ENCODE results near the gene ANKRD37.

GRCh38 chr4:185392156-185392555 is 4.5 kb upstream of the ANKRD37 start:
- TF ChIP-seq CTCF (IDR thresholded peaks at IDR 0.05) (no peak), POLR2A (IDR thresholded peaks at IDR 0.05) (no peak), POLR2AphosphoS5 (IDR thresholded peaks at IDR 0.05) (no peak), EP300 (IDR thresholded peaks at IDR 0.05) (no peak)
